NCI-H146 treated with DMSO at 0.1 percent for 48 hours (cell line): ENCODE data around the gene MRPL14.

Source experiments
- DNase-seq: peaks from one replicate; lab custom pipeline; 2025; ENCODE audit not compliant: unreplicated experiment; lab: John Stamatoyannopoulos, UW

MRPL14 gene

GRCh38 chr6:44126320-44127149 lies 717 bp downstream of the MRPL14 start:
- DNase-seq: peak; percentile 22

GRCh38 chr6:44123544-44123943 lies 3.7 kb downstream of the MRPL14 start:
- no peak for DNase-seq

GRCh38 chr6:44122801-44123200 lies 4.5 kb downstream of the MRPL14 start:
- DNase-seq: no peak

GRCh38 chr6:44120692-44121443 lies 6.4 kb downstream of the MRPL14 start:
- no peak for DNase-seq

- no peak for DNase-seq
These were observed 7.5 kb downstream of the MRPL14 start for GRCh38 chr6:44119704-44120262.

- DNase-seq: no peak
These were observed 9.7 kb downstream of the MRPL14 start for GRCh38 chr6:44117397-44118128.

GRCh38 chr6:44116641-44117382 lies 10.4 kb downstream of the MRPL14 start:
- no peak for DNase-seq

- no peak for DNase-seq
These were observed 11.4 kb downstream of the MRPL14 start for GRCh38 chr6:44115866-44116265.

- no peak for DNase-seq
These were observed 13.8 kb downstream of the MRPL14 start for GRCh38 chr6:44113414-44113813.

GRCh38 chr6:44111434-44112417 lies 15.5 kb downstream of the MRPL14 start:
- DNase-seq: no peak

- no peak for DNase-seq
These were observed 16.3 kb downstream of the MRPL14 start for GRCh38 chr6:44110966-44111365.

GRCh38 chr6:44110005-44110676 lies 17.1 kb downstream of the MRPL14 start:
- no peak for DNase-seq

GRCh38 chr6:44109212-44109611 lies 18.0 kb downstream of the MRPL14 start:
- DNase-seq: no peak

GRCh38 chr6:44108471-44108870 lies 18.8 kb downstream of the MRPL14 start:
- no peak for DNase-seq

GRCh38 chr6:44107017-44107416 lies 20.2 kb downstream of the MRPL14 start:
- no peak for DNase-seq

GRCh38 chr6:44105993-44106740 lies 21.1 kb downstream of the MRPL14 start:
- no peak for DNase-seq

- DNase-seq: no peak
These were observed 22.1 kb downstream of the MRPL14 start for GRCh38 chr6:44105146-44105545.

GRCh38 chr6:44104481-44105021 lies 22.7 kb downstream of the MRPL14 start:
- DNase-seq: no peak
